ENCODE data around the gene PARD6G.

- TF ChIP-seq EZH2phosphoT487 (IDR thresholded peaks at IDR 0.05; ENCODE audit: insufficient read depth, low read depth): no peak
- no peak for TF ChIP-seq EZH2 (IDR thresholded peaks at IDR 0.05; ENCODE audit: insufficient read depth, poor library complexity, severe bottlenecking)
These were observed 13.4 kb downstream of the PARD6G start for GRCh38 chr18:80233899-80234298.

Data from GM23248 (cell line).